ENCODE results near the gene ANXA6. TPM values are rescaled to one million over a fixed set of nuclear protein-coding genes. Genes with fewer than 3 reads are reported as not detected.

The ANXA6 gene
- 100 to 1,000 TPM; 164 to 165 TPM for total RNA-seq

DNA sequence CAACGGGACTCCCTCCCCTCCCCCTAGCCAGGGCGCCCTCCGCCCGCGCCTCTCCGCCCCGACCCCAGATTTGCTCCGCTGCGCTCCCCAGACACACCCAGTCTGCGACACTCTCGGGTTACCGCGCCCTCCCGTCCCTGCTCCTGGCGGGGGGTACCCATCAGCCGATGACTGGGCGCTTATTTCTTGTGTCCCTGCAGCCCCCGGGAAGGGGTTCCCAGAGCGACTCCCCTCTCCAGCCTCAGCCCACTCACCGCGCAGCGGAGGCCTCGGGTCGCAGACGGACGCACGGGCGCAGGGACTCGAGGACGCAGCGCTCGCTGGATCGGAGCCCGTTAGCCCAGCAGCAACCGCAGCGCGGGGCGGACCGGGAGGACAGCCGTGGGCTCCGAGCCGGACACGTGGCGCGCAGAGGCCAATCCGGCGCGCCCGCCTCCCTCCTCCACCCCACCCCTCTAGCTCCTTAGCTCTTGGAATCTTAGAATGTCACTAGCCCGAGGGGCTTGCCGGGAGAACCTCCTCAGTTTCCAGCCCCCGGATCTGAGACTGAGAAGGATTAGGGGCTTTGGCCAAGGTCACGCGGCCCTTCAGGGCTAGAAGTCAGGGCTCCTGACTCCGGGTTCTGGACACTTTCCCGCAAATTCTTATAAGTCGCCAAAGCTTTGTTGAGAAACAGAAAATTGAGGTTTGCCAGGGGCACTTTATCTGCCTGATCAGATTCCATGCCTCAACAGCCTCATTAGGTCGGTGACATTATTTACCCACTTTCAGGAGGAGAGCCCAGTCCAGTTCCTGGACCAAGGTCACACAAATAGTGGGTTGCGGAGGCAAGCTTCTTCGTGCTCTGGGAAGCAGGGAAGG lies at the start of gene ANXA6:
Gene ANXA6, minus strand, starts transcription at position 354 of the 861 bp plus-strand sequence. CDS start 9,878 bp downstream, outside the sequence.
- Histone ChIP-seq H3K9me3 (no peaks in the 10 kb centered on the region), H3K27me3 (no peaks in the 10 kb centered on the region), H3K4me1 (peaks cover 0 to 49% of the 10 kb centered on the region in 2 donors), H3K36me3 (no peaks in the 10 kb centered on the region), H3K4me3 (peak within 1 kb of the TSS; percentile 79 to 90), H3K27ac (peak within 1 kb of the TSS; percentile 86 to 96)
- DNase-seq (ENCODE audit: low spot score), result peak; percentile 91
- TF ChIP-seq, protein P1, sequence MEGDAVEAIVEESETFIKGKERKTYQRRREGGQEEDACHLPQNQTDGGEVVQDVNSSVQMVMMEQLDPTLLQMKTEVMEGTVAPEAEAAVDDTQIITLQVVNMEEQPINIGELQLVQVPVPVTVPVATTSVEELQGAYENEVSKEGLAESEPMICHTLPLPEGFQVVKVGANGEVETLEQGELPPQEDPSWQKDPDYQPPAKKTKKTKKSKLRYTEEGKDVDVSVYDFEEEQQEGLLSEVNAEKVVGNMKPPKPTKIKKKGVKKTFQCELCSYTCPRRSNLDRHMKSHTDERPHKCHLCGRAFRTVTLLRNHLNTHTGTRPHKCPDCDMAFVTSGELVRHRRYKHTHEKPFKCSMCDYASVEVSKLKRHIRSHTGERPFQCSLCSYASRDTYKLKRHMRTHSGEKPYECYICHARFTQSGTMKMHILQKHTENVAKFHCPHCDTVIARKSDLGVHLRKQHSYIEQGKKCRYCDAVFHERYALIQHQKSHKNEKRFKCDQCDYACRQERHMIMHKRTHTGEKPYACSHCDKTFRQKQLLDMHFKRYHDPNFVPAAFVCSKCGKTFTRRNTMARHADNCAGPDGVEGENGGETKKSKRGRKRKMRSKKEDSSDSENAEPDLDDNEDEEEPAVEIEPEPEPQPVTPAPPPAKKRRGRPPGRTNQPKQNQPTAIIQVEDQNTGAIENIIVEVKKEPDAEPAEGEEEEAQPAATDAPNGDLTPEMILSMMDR (IDR thresholded peaks at IDR 0.05), result no peak

DNA sequence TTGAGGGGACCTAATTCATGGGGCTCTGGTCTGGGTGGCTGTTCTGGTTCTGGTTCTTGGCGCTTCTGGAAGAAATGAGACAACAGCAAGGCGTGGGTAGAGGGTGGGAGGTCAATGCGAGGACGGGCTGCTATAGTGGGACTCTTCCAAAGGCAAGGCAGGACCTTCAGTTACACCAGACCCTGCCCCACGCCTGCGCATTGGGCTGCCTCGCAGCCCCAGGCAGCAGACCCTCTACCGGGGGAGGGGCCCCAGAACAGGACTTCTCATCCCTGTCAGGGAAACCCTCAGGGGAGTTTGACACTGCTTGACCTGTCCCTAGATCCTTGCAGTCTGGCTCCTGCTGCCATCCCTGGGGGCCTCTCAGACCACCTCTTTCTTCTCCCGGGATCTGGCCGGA lies 47.8 kb upstream of the ANXA6 start:
- H3K4me1 ChIP-seq, result peaks cover 0 to 21% of the 10 kb centered on the region in 2 donors
- H3K27me3 ChIP-seq, result no peaks in the 10 kb centered on the region
- H3K4me3 ChIP-seq, result no peak overlapping the region
- H3K9me3 ChIP-seq, result no peaks in the 10 kb centered on the region
- TF ChIP-seq, protein P1 (IDR thresholded peaks at IDR 0.05), result no peak
- peaks cover 15% of the 10 kb centered on the region for H3K36me3 ChIP-seq
- DNase-seq (ENCODE audit: low spot score), result peak; percentile 44
- no peak overlapping the region for H3K27ac ChIP-seq

DNA sequence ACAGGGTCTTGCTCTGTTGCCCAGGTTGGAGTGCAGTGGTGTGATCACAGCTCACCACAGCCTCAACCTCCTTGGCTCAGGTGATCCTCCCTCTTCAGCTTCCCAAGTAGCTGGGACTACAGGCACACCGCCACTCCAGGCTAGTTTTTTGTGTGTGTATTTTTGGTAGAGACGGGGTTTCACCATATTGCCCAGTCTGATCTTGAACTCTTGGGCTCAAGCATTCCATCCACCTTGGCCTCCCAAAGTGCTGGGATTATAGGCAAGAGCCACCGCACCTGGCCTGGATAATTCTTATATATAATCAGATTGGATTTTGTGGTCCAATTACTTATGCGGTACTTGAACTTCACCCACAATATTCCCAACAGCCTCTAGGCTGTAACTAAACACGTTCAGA lies 46.5 kb upstream of the ANXA6 start:
- H3K27ac ChIP-seq, result no peak overlapping the region
- H3K36me3 ChIP-seq, result peaks cover 28% of the 10 kb centered on the region
- TF ChIP-seq, protein P1 (IDR thresholded peaks at IDR 0.05), result no peak
- H3K4me3 ChIP-seq, result no peak overlapping the region
- H3K9me3 ChIP-seq, result no peaks in the 10 kb centered on the region
- H3K4me1 ChIP-seq, result peaks cover 0 to 16% of the 10 kb centered on the region in 2 donors
- H3K27me3 ChIP-seq, result no peaks in the 10 kb centered on the region
- DNase-seq (ENCODE audit: low spot score), result no peak

DNA sequence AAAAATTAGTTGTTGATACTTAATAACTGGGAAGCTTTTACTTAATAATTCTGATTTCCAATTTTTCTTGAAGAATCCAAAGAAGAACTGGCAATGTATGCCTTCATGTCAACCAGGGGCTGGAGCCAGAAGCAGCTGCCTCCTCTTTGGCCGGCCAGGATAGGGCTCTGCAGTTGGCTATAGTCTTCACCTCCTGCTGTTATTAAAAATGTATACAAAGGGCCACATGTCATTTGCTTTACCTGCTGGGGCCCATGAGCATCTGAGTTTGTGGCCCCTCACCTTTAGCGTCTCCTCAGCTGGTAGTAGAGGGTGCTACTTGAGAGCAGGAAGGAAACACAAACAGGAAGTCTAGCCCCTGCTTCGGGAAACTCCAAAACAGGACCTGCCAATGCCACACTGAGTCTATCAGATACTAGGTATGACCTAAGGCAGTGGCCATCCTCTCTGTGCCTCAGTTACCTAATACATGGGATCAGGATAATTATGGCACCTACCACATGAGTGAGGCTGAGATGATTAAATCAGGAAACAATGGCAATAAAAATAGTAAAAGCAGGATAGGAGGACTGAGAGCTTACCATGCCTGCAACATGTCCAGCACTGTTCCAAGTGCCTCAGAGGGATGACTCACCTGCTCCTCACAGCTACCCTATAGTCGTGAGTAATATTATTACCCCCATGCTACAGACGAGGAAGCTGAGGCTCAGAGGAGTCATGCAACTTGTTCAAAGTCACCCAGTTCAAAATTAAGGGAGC lies 45.0 kb upstream of the ANXA6 start:
- peaks cover 41% of the 10 kb centered on the region for H3K36me3 ChIP-seq
- no peak overlapping the region for H3K27ac ChIP-seq
- no peak overlapping the region for H3K4me3 ChIP-seq
- no peaks in the 10 kb centered on the region for H3K9me3 ChIP-seq
- no peak for DNase-seq (ENCODE audit: low spot score)
- no peaks in the 10 kb centered on the region for H3K27me3 ChIP-seq
- TF ChIP-seq, protein P1 (IDR thresholded peaks at IDR 0.05), result no peak
- H3K4me1 ChIP-seq, result peaks cover 0 to under 1% of the 10 kb centered on the region in 2 donors

DNA sequence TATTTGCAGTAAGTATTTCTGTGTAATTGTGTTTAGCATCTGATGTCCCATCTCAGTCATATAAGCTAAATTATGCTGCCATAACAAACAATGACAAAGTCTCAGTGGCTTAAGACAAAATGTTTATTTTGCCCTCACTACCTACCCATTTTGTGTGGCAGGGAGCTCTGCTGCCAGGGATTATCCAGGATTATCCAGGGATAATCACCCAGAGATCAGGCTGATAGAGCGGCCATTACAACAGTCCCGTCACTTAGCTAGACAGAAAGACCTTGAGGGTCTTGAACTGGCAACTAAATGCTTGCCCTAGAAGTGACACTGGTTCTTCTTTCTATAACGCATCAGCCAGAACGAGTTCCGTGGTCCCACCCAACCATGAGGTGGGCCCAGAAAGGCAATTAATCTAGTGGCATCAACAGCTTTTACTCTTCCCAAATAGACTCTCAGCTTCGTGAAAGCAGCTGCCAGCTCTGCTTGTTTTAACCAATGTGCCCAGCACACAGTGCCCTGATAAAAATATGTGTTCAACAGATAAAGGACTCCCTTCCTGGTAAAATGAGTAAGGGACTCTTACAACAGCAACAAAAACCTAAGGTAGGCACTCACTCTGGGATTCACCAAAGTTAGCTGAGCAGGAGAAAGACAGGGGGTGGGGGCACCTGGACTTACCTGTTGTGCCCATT lies 43.5 kb upstream of the ANXA6 start:
- H3K4me3 ChIP-seq, result no peak overlapping the region
- H3K9me3 ChIP-seq, result no peaks in the 10 kb centered on the region
- peaks cover 0 to 11% of the 10 kb centered on the region in 2 donors for H3K4me1 ChIP-seq
- peaks cover 52% of the 10 kb centered on the region for H3K36me3 ChIP-seq
- H3K27ac ChIP-seq, result no peak overlapping the region
- DNase-seq (ENCODE audit: low spot score), result no peak
- H3K27me3 ChIP-seq, result no peaks in the 10 kb centered on the region
- TF ChIP-seq, protein P1 (IDR thresholded peaks at IDR 0.05), result no peak

All from right atrium auricular region (tissue), 2 donors.